Tibial nerve (tissue), 3 donors: ENCODE measurements around the gene ARL4C.
A peak's percentile ranks its signal among the peaks of the same experiment; 100 is the strongest.

ENCODE experiments used
- CTCF ChIP-seq, 5 experiments: fragments of 200-600 bp in 3 of 5; fragments of 450-650 bp in 2 of 5; sonication (generic) in 3 of 5; IDR thresholded peaks; one replicate each; pipeline ENCODE4 v1.5.1; 2016 to 2019; ENCODE audit warnings: antibody characterized with exemption in 5 of 5, mild to moderate bottlenecking in 3 of 5, moderate library complexity in 2 of 5
- POLR2A ChIP-seq, 2 donors: fragments of 450-650 bp; IDR thresholded peaks; one replicate each; pipeline ENCODE4 v1.6.1; 2017; ENCODE audit warnings: antibody characterized with exemption in 2 of 2, mild to moderate bottlenecking in 2 of 2, moderate library complexity in 2 of 2

GRCh38 chr2:234483568-234484251 is 13.2 kb downstream of the ARL4C start:
- TF ChIP-seq POLR2A (IDR thresholded peaks at IDR 0.05) = no peak
- peak in 2 of 5 experiments; percentile 24 to 34 for TF ChIP-seq CTCF (IDR thresholded peaks at IDR 0.05)
